Uterus (tissue), 4 donors: Measurements from ENCODE around the gene ATP6V1A. TPM values are rescaled to one million over a fixed set of nuclear protein-coding genes. Genes with fewer than 3 reads are reported as not detected.

Experiments
- DNase-seq, 2 donors: peaks; one replicate each; pipeline ENCODE4 v3.0.0-alpha.2; 2019 to 2020
- H3K27ac ChIP-seq, 2 donors: fragments of 200-600 bp; sonication (generic); 1 replicate in 1 of 2; 2 replicates in 1 of 2; pipeline ENCODE4 v1.5.1; 2016 to 2018
- H3K27me3 ChIP-seq, 2 donors: fragments of 200-600 bp; sonication (generic); one replicate each; pipeline ENCODE4 v1.5.1; 2018 to 2019; ENCODE audit warnings: control low read depth in 1 of 2
- H3K36me3 ChIP-seq, 2 donors: fragments of 200-600 bp; sonication (generic); one replicate each; pipeline ENCODE4 v1.5.1; 2019; ENCODE audit warnings: control low read depth in 1 of 2
- H3K4me1 ChIP-seq, 2 donors: fragments of 200-600 bp; sonication (generic); one replicate each; pipeline ENCODE4 v1.5.1; 2018 to 2019; ENCODE audit warnings: control low read depth in 1 of 2
- H3K4me3 ChIP-seq, 2 donors: fragments of 200-600 bp; sonication (generic); 1 replicate in 1 of 2; 2 replicates in 1 of 2; pipeline ENCODE4 v1.5.1; 2018 to 2019; ENCODE audit warnings: mild to moderate bottlenecking in 1 of 2
- H3K9me3 ChIP-seq, 2 donors: fragments of 200-600 bp; sonication (generic); one replicate each; pipeline ENCODE4 v1.5.1; 2019; ENCODE audit warnings: control low read depth in 1 of 2
- CTCF ChIP-seq, 4 experiments: fragments of 200-600 bp in 2 of 4; fragments of 450-650 bp in 2 of 4; sonication (generic) in 2 of 4; IDR thresholded peaks; one replicate each; pipeline ENCODE4 v1.5.1; 2016 to 2019; ENCODE audit warnings: antibody characterized with exemption in 4 of 4, mild to moderate bottlenecking in 2 of 4, moderate library complexity in 1 of 4
- POLR2A ChIP-seq, 2 donors: fragments of 450-650 bp; IDR thresholded peaks; one replicate each; pipeline ENCODE4 v1.6.1; 2016; ENCODE audit warnings: antibody characterized with exemption in 2 of 2, mild to moderate bottlenecking in 1 of 2, moderate library complexity in 1 of 2
- intact Hi-C: fragments of 100-400 bp; cut with DNase I; formaldehyde crosslinking; loops from one replicate; pipeline ENCODE4 v1.15.1; 2023; ENCODE audit warnings: low total_unique reads
- total RNA-seq, 4 donors: library from RNA; depleted of rRNA in 3 of 4; stranded (reverse); fragments of >200 nt in 3 of 4; gene quantifications; one replicate each; pipeline versions ENCODE4 v1.1.0 to v1.2.4, GENCODE V29; 2014 to 2023
- donor health status: DM: yes; HTN: yes; CAD: no.

The ATP6V1A gene
- total RNA-seq, result 10 to 100 TPM; 11.5 to 81.8 (median 39.7) TPM

GRCh38 chr3:113746548-113747282 is at the start of gene ATP6V1A:
ATP6V1A (plus strand) TSS chr3:113747035; CDS start chr3:113778754, 31,719 bp downstream.
- intact Hi-C loops, result no loop called here
- Histone ChIP-seq H3K9me3 (no peaks in the 10 kb centered on the region), H3K36me3 (no peaks in the 10 kb centered on the region), H3K27ac (peak within 1 kb of the TSS; percentile 96 to 99), H3K4me1 (peaks cover 5 to 20% of the 10 kb centered on the region in 2 donors), H3K4me3 (peak within 1 kb of the TSS; percentile 89 to 98), H3K27me3 (no peaks in the 10 kb centered on the region)
- DNase-seq, result peak; percentile 86 to 94
- TF ChIP-seq CTCF (IDR thresholded peaks at IDR 0.05) (peak in 1 of 4 experiments; percentile 6), POLR2A (IDR thresholded peaks at IDR 0.05) (peak in 1 of 2 donors; percentile 32)

DNA sequence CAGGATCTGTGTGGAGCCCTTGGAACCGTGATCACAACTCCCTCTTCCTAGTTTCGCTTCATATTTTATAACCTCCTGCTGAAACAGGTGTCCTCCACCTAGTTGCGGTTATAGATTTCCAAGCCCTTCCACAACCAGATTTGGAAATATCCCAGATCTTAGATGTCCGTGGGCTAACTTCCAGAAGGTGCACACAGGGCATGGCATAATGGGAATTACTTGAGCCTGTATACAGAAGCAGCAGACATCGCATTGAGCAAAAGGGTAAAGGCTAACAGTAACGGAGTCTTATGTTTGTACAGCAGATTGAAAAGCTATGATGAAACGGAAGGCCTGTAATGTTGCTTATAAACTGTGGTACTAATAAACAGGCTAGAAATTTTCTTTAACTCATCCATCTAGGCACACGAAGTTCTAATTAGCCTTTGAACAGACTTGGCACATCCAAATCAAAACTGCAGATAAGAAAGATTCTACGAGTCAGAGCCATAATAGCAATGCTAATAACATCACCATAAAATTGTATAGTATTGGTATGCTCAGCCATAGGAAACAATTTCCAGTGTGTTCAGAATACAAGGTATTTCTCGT is 49.2 kb upstream of the ATP6V1A start:
- intact Hi-C loops, result no loop called here
- H3K27ac ChIP-seq, result peak overlapping the region; percentile 88 to 100
- peaks cover 0 to 5% of the 10 kb centered on the region in 2 donors for H3K4me1 ChIP-seq
- H3K9me3 ChIP-seq, result no peaks in the 10 kb centered on the region
- DNase-seq, result no peak
- H3K36me3 ChIP-seq, result no peaks in the 10 kb centered on the region
- peak overlapping the region; percentile 50 to 59 for H3K4me3 ChIP-seq
- H3K27me3 ChIP-seq, result no peaks in the 10 kb centered on the region
- no peak for TF ChIP-seq POLR2A (IDR thresholded peaks at IDR 0.05)
- TF ChIP-seq CTCF (IDR thresholded peaks at IDR 0.05), result no peak

GRCh38 chr3:113698213-113698742 is 48.6 kb upstream of the ATP6V1A start:
- H3K27ac ChIP-seq, result peak overlapping the region; percentile 88 to 100
- H3K9me3 ChIP-seq, result no peaks in the 10 kb centered on the region
- no peak for DNase-seq
- H3K4me1 ChIP-seq, result peaks cover 0 to 5% of the 10 kb centered on the region in 2 donors
- intact Hi-C loops, result no loop called here
- H3K4me3 ChIP-seq, result no peak overlapping the region
- H3K36me3 ChIP-seq, result no peaks in the 10 kb centered on the region
- no peaks in the 10 kb centered on the region for H3K27me3 ChIP-seq
- TF ChIP-seq CTCF (IDR thresholded peaks at IDR 0.05), result no peak
- TF ChIP-seq POLR2A (IDR thresholded peaks at IDR 0.05), result no peak

- DNase-seq, result peak; percentile 22 to 29
- Histone ChIP-seq H3K36me3 (no peaks in the 10 kb centered on the region), H3K27ac (peak overlapping the region in 1 of 2 donors; percentile 88), H3K4me3 (peak overlapping the region in 1 of 2 donors; percentile 11), H3K27me3 (no peaks in the 10 kb centered on the region), H3K4me1 (peaks cover 0 to 5% of the 10 kb centered on the region in 2 donors), H3K9me3 (no peaks in the 10 kb centered on the region)
- intact Hi-C loops, result no loop called here
- no peak for TF ChIP-seq CTCF (IDR thresholded peaks at IDR 0.05)
These were observed 47.9 kb upstream of the ATP6V1A start for GRCh38 chr3:113698956-113699355.

GRCh38 chr3:113707835-113708234 is 39.0 kb upstream of the ATP6V1A start:
- Histone ChIP-seq H3K36me3 (no peaks in the 10 kb centered on the region), H3K4me3 (no peak overlapping the region), H3K9me3 (no peaks in the 10 kb centered on the region), H3K27me3 (no peaks in the 10 kb centered on the region), H3K27ac (no peak overlapping the region), H3K4me1 (no peaks in the 10 kb centered on the region)
- TF ChIP-seq POLR2A (IDR thresholded peaks at IDR 0.05) (no peak), CTCF (IDR thresholded peaks at IDR 0.05) (no peak)
- no peak for DNase-seq
- intact Hi-C loops, result no loop called here
